Right atrium auricular region (tissue), 2 donors: ENCODE data around the gene ADCY1. TPM values are rescaled to one million over a fixed set of nuclear protein-coding genes. Genes with fewer than 3 reads are reported as not detected.

ENCODE experiments used
- DNase-seq: peaks from one replicate; pipeline ENCODE4 v3.0.0-alpha.2; 2019; ENCODE audit warnings: low spot score
- H3K27ac ChIP-seq, 2 donors: fragments of 200-600 bp; sonication (generic); 1 replicate in 1 of 2; 2 replicates in 1 of 2; pipeline ENCODE4 v1.5.1; 2016 to 2019
- H3K27me3 ChIP-seq, 2 donors: fragments of 200-600 bp; sonication (generic); one replicate each; pipeline versions ENCODE4 v1.5.1 to v1.6.0; 2017 to 2019
- H3K36me3 ChIP-seq: fragments of 200-600 bp; sonication (generic); one replicate; pipeline ENCODE4 v1.5.1; 2016
- H3K4me1 ChIP-seq, 2 donors: fragments of 200-600 bp; sonication (generic); one replicate each; pipeline versions ENCODE4 v1.5.1 to v1.6.0; 2017 to 2019
- H3K4me3 ChIP-seq, 2 donors: fragments of 200-600 bp; sonication (generic); 1 replicate in 1 of 2; 2 replicates in 1 of 2; pipeline ENCODE4 v1.5.1; 2017 to 2019; ENCODE audit warnings: mild to moderate bottlenecking in 1 of 2, moderate library complexity in 1 of 2
- H3K9me3 ChIP-seq, 2 donors: fragments of 200-600 bp; sonication (generic); one replicate each; pipeline ENCODE4 v1.5.1; 2019
- total RNA-seq, 2 donors: library from RNA; depleted of rRNA; stranded (reverse); fragments of >200 nt; gene quantifications; one replicate each; pipeline ENCODE4 v1.1.0, GENCODE V29; 2016
- TF ChIP-seq, protein P1 (sequence below), 2 donors: fragments of 200-600 bp; sonication (generic); IDR thresholded peaks; one replicate each; pipeline ENCODE4 v1.5.1; 2019; ENCODE audit warnings: antibody characterized with exemption in 2 of 2

ADCY1 gene
- total RNA-seq, 2 donors from 2014 or later = 2.4 to 3.2 TPM

DNA sequence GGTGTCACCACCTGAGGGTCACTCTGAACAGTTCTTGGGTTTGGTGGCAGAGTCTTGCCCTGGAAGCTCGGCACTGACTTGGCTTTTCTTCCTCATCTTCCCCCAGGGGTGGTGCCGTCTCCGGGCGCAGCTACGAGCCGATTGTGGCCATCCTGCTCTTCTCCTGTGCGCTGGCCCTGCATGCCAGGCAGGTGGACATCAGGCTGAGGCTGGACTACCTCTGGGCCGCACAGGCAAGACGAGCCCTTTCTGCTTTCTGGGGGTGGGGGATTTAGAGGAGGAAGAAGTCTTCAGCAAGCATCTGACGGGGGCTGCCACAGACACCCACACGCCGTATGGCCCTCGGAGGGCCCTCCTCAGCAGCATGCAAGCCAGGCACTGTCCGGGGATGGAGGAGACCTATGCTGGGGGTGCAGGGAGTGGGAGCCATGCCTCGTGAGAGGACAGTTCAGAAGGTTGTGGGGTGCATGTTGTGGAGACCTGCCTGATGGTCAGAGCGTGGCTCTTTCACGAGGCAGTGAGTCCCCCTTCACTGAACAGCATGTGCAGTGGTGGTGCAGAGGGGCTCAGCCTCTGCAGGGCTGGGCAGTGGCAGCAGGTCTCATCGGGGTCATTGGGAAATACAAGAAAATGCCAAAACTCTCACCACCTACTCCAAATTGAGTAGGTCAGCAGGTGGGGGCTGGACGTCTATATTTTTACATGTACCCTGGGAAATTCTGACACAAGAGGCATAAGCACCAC, 112.4 kb downstream of the ADCY1 start:
- Histone ChIP-seq H3K27me3 (no peaks in the 10 kb centered on the region), H3K36me3 (no peaks in the 10 kb centered on the region), H3K4me1 (no peaks in the 10 kb centered on the region), H3K9me3 (no peaks in the 10 kb centered on the region), H3K4me3 (no peak overlapping the region), H3K27ac (no peak overlapping the region)
- DNase-seq = peak; percentile 38
- TF ChIP-seq, protein P1, sequence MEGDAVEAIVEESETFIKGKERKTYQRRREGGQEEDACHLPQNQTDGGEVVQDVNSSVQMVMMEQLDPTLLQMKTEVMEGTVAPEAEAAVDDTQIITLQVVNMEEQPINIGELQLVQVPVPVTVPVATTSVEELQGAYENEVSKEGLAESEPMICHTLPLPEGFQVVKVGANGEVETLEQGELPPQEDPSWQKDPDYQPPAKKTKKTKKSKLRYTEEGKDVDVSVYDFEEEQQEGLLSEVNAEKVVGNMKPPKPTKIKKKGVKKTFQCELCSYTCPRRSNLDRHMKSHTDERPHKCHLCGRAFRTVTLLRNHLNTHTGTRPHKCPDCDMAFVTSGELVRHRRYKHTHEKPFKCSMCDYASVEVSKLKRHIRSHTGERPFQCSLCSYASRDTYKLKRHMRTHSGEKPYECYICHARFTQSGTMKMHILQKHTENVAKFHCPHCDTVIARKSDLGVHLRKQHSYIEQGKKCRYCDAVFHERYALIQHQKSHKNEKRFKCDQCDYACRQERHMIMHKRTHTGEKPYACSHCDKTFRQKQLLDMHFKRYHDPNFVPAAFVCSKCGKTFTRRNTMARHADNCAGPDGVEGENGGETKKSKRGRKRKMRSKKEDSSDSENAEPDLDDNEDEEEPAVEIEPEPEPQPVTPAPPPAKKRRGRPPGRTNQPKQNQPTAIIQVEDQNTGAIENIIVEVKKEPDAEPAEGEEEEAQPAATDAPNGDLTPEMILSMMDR (IDR thresholded peaks at IDR 0.05) = no peak

DNA sequence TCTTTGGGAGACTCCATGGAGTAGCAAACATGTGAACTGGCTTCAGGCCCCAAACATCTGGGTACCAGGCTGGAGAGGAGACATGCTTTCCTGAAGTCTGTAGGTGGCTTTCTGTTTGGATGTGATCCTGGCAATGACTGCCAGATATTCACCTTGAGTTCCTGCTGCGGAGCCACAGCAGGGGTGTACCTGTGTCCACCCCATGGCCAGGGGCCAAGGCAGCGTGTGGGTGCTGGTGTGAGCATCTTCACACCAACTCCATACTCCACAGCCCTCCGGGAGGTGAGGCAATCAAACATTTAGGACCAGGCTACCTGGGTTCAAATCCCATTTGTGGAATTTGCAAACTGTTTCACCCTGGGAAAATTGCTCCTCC, 113.0 kb downstream of the ADCY1 start:
- peak; percentile 38 for DNase-seq
- H3K36me3 ChIP-seq = no peaks in the 10 kb centered on the region
- TF ChIP-seq, protein P1 (IDR thresholded peaks at IDR 0.05) = no peak

GRCh38 chr7:45687721-45688120, 113.6 kb downstream of the ADCY1 start:
- Histone ChIP-seq H3K4me1 (no peaks in the 10 kb centered on the region), H3K9me3 (no peaks in the 10 kb centered on the region), H3K27ac (no peak overlapping the region), H3K27me3 (no peaks in the 10 kb centered on the region), H3K4me3 (no peak overlapping the region), H3K36me3 (no peaks in the 10 kb centered on the region)
- TF ChIP-seq, protein P1 (IDR thresholded peaks at IDR 0.05) = no peak
- peak; percentile 23 for DNase-seq

More for the DNA sequence above, 113.0 kb downstream of the ADCY1 start:
- no peaks in the 10 kb centered on the region for H3K4me1 ChIP-seq
- H3K4me3 ChIP-seq = no peak overlapping the region
- no peaks in the 10 kb centered on the region for H3K27me3 ChIP-seq
- H3K27ac ChIP-seq = no peak overlapping the region
- no peaks in the 10 kb centered on the region for H3K9me3 ChIP-seq

GRCh38 chr7:45688382-45688781, 114.2 kb downstream of the ADCY1 start:
- no peaks in the 10 kb centered on the region for H3K4me1 ChIP-seq
- H3K27me3 ChIP-seq = no peaks in the 10 kb centered on the region
- no peaks in the 10 kb centered on the region for H3K36me3 ChIP-seq
- no peak overlapping the region for H3K4me3 ChIP-seq
- TF ChIP-seq, protein P1 (IDR thresholded peaks at IDR 0.05) = no peak
- DNase-seq = no peak
- no peaks in the 10 kb centered on the region for H3K9me3 ChIP-seq
- no peak overlapping the region for H3K27ac ChIP-seq

DNA sequence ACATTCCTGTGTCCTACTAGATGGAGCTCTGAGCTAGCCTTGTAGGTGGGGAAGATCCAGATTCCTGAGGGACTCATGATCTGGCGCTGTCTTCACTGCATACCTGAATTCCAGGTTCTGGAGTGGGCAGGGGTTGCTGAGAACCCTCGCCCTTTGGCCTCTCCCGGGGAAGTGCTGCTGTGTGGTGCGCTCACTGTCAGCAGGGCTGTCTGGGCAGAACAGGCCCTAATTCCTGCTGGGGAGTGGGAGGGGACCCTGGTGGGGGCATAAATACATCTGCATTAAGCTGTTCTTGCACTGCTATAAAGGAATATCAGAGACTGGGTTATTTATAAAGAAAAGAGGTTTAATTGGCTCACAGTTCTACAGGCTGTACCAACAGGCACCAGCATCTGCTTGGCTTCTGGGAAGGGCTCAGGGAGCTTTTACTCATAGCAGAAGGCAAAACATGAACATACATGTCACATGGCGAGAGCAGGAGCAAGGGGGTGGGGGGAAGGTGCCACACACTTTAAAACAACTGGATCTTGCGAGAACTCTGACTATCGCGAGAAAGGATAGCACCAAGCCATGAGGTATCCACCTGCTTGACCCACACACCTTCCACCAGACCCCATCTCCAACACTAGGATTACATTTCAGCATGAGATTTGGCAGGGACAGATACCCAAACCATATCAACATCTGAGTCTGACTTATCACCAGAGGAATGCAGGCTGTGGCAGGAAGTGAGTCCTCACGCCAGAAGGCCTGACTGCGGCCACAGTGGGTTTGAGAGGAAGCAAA, 115.0 kb downstream of the ADCY1 start:
- TF ChIP-seq, protein P1 (IDR thresholded peaks at IDR 0.05) = no peak
- no peaks in the 10 kb centered on the region for H3K4me1 ChIP-seq
- H3K27me3 ChIP-seq = no peaks in the 10 kb centered on the region
- no peaks in the 10 kb centered on the region for H3K9me3 ChIP-seq
- H3K4me3 ChIP-seq = no peak overlapping the region
- H3K27ac ChIP-seq = no peak overlapping the region
- DNase-seq = peak; percentile 28
- no peaks in the 10 kb centered on the region for H3K36me3 ChIP-seq
